DOHH2 (cell line): ENCODE data around the gene DLGAP1.

Source experiments
- EZH2phosphoT487 ChIP-seq: fragments of 200-600 bp; sonication (generic); IDR thresholded peaks from 2 replicates; pipeline ENCODE4 v1.6.1; 2017; ENCODE audit warnings: borderline replicate concordance, mild to moderate bottlenecking, antibody characterized with exemption, low read length, moderate library complexity, mixed read lengths
- TF ChIP-seq, protein P1 (sequence below): fragments of 200-600 bp; sonication (generic); IDR thresholded peaks from one replicate; pipeline ENCODE4 v1.5.1; 2014; ENCODE audit warnings: antibody characterized with exemption, mild to moderate bottlenecking, low read depth, low read length; ENCODE audit not compliant: poor library complexity, severe bottlenecking

DNA sequence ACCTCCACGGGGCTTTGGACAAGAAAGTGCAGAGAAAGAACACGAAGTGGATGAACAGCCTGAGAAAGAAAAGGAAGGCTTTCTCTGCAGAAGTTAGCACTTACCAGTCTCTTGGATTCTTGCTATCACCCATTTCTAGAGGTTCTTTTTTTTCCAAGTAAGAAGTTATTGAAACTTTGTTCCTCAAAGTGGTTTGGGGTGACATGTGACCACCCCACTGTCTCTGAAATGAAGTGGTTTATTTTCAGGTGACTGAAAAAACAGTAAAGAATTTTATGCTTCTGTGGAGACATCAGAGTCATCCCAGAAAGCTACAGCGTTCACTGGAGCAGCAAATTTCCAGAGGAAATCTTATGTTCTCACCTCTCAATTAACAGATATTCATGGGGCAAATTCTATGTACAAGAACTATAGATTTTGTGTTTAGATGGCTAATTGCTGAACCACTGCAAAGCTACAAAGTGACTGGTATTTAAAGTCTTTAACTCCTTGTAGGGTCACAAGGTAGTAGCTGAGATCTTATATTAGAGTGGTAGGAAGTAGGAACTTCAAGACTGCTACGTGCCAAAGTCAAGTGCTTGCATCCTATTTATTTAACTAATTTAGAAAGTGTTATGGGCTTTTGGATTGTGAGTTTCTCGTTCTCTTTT, 737.6 kb downstream of the DLGAP1 start:
- TF ChIP-seq EZH2phosphoT487, result no peak
- TF ChIP-seq, protein P1, sequence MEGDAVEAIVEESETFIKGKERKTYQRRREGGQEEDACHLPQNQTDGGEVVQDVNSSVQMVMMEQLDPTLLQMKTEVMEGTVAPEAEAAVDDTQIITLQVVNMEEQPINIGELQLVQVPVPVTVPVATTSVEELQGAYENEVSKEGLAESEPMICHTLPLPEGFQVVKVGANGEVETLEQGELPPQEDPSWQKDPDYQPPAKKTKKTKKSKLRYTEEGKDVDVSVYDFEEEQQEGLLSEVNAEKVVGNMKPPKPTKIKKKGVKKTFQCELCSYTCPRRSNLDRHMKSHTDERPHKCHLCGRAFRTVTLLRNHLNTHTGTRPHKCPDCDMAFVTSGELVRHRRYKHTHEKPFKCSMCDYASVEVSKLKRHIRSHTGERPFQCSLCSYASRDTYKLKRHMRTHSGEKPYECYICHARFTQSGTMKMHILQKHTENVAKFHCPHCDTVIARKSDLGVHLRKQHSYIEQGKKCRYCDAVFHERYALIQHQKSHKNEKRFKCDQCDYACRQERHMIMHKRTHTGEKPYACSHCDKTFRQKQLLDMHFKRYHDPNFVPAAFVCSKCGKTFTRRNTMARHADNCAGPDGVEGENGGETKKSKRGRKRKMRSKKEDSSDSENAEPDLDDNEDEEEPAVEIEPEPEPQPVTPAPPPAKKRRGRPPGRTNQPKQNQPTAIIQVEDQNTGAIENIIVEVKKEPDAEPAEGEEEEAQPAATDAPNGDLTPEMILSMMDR, result no peak
